Measurements from ENCODE around the gene TOMM40L.

TOMM40L gene

GRCh38 chr1:161182214-161182613 lies 43.6 kb upstream of the TOMM40L start:
- no peak for TF ChIP-seq CTCF (IDR thresholded peaks at IDR 0.05; ENCODE audit: low read depth, low read length)
- no peak for DNase-seq (ENCODE audit: extremely low read depth, low read depth)

GRCh38 chr1:161185282-161185682 lies 40.6 kb upstream of the TOMM40L start:
- DNase-seq (ENCODE audit: extremely low read depth, low read depth): no peak

GRCh38 chr1:161185732-161186311 lies 40.0 kb upstream of the TOMM40L start:
- TF ChIP-seq CTCF (IDR thresholded peaks at IDR 0.05; ENCODE audit: low read depth, low read length): no peak
- no peak for DNase-seq (ENCODE audit: extremely low read depth, low read depth)

More at GRCh38 chr1:161185282-161185682, 40.6 kb upstream of the TOMM40L start:
- TF ChIP-seq CTCF (IDR thresholded peaks at IDR 0.05; ENCODE audit: low read depth, low read length): no peak

- no peak for DNase-seq (ENCODE audit: extremely low read depth, low read depth)
- TF ChIP-seq CTCF (IDR thresholded peaks at IDR 0.05; ENCODE audit: low read depth, low read length): no peak
Measured at GRCh38 chr1:161187311-161187710, 38.5 kb upstream of the TOMM40L start.

- no peak for DNase-seq (ENCODE audit: extremely low read depth, low read depth)
- TF ChIP-seq CTCF (IDR thresholded peaks at IDR 0.05; ENCODE audit: low read depth, low read length): no peak
Measured at GRCh38 chr1:161188381-161188780, 37.5 kb upstream of the TOMM40L start.

GRCh38 chr1:161189036-161189435 lies 36.8 kb upstream of the TOMM40L start:
- no peak for TF ChIP-seq CTCF (IDR thresholded peaks at IDR 0.05; ENCODE audit: low read depth, low read length)
- DNase-seq (ENCODE audit: extremely low read depth, low read depth): no peak

- no peak for DNase-seq (ENCODE audit: extremely low read depth, low read depth)
- TF ChIP-seq CTCF (IDR thresholded peaks at IDR 0.05; ENCODE audit: low read depth, low read length): no peak
Measured at GRCh38 chr1:161190962-161191521, 34.8 kb upstream of the TOMM40L start.
